Common myeloid progenitor, CD34-positive (primary cell): ENCODE results near the gene NFYA.
A peak's percentile ranks its signal among the peaks of the same experiment; 100 is the strongest.

ENCODE experiments used
- CTCF ChIA-PET: fragments of 350-600 bp; sonication (Branson Sonifier 250); formaldehyde crosslinking; loops from one replicate; lab custom pipeline; 2021; ENCODE audit warnings: antibody characterized with exemption; lab: Charles Lee
- POLR2A ChIA-PET: fragments of 350-600 bp; sonication (Branson Sonifier 250); formaldehyde crosslinking; loops from one replicate; lab custom pipeline; 2021; ENCODE audit warnings: antibody characterized with exemption; lab: Charles Lee
- DNase-seq, 3 donors: peaks; one replicate each; pipeline versions ENCODE4 v3.0.0 to v3.0.0-alpha.2; 2013
- H3K27ac ChIP-seq, 2 experiments: 1 replicate in 1 of 2; 2 replicates in 1 of 2; pipeline ENCODE4 v1.7.0; 2013; ENCODE audit warnings: inconsistent platforms in 2 of 2, low read length in 2 of 2, mild to moderate bottlenecking in 2 of 2, low read depth in 1 of 2, moderate library complexity in 1 of 2; ENCODE audit not compliant: severe bottlenecking in 2 of 2, insufficient read depth in 1 of 2, poor library complexity in 1 of 2
- H3K27me3 ChIP-seq, 5 experiments: replicated peaks in 2 of 5; 1 replicate in 3 of 5; 2 replicates in 2 of 5; pipeline versions ENCODE4 v1.6.1 to v1.7.0; 2013; ENCODE audit warnings: low read length in 4 of 5, mild to moderate bottlenecking in 2 of 5, moderate library complexity in 2 of 5, inconsistent platforms in 1 of 5; ENCODE audit not compliant: insufficient read depth in 5 of 5, control insufficient read depth in 4 of 5
- H3K36me3 ChIP-seq, 4 experiments: 1 replicate in 2 of 4; 2 replicates in 2 of 4; pipeline versions ENCODE4 v1.6.1 to v1.7.0; 2013; ENCODE audit warnings: low read length in 3 of 4, control low read depth in 1 of 4, mild to moderate bottlenecking in 1 of 4; ENCODE audit not compliant: control insufficient read depth in 4 of 4, insufficient read depth in 4 of 4
- H3K4me1 ChIP-seq, 4 experiments: 1 replicate in 3 of 4; 2 replicates in 1 of 4; pipeline versions ENCODE4 v1.6.1 to v1.7.1; 2013; ENCODE audit warnings: low read length in 3 of 4, mild to moderate bottlenecking in 3 of 4, control low read depth in 1 of 4, inconsistent platforms in 1 of 4, moderate library complexity in 1 of 4; ENCODE audit not compliant: control insufficient read depth in 4 of 4, insufficient read depth in 4 of 4; ENCODE audit errors: control extremely low read depth in 1 of 4
- H3K4me3 ChIP-seq, 7 experiments: 1 replicate in 4 of 7; 2 replicates in 3 of 7; pipeline versions ENCODE4 v1.5.1 to v1.7.0; 2013; ENCODE audit warnings: mild to moderate bottlenecking in 7 of 7, low read length in 6 of 7, moderate library complexity in 6 of 7, inconsistent platforms in 2 of 7, low read depth in 2 of 7, control low read depth in 1 of 7; ENCODE audit not compliant: insufficient read depth in 4 of 7, control insufficient read depth in 1 of 7; ENCODE audit errors: extremely low read depth in 1 of 7
- H3K9me3 ChIP-seq, 5 experiments: 1 replicate in 4 of 5; 2 replicates in 1 of 5; pipeline versions ENCODE4 v1.6.1 to v1.7.1; 2013; ENCODE audit warnings: low read length in 4 of 5, mild to moderate bottlenecking in 2 of 5, inconsistent platforms in 1 of 5, low read depth in 1 of 5, moderate library complexity in 1 of 5; ENCODE audit not compliant: control insufficient read depth in 4 of 5, insufficient read depth in 2 of 5; ENCODE audit errors: control extremely low read depth in 1 of 5
- WGBS: methylation state at CpG from one replicate; pipeline ENCODE4 v1.1.5; 2013; ENCODE audit not compliant: insufficient coverage; 5-methylcytosine and 5-hydroxymethylcytosine counted together

NFYA gene

DNA sequence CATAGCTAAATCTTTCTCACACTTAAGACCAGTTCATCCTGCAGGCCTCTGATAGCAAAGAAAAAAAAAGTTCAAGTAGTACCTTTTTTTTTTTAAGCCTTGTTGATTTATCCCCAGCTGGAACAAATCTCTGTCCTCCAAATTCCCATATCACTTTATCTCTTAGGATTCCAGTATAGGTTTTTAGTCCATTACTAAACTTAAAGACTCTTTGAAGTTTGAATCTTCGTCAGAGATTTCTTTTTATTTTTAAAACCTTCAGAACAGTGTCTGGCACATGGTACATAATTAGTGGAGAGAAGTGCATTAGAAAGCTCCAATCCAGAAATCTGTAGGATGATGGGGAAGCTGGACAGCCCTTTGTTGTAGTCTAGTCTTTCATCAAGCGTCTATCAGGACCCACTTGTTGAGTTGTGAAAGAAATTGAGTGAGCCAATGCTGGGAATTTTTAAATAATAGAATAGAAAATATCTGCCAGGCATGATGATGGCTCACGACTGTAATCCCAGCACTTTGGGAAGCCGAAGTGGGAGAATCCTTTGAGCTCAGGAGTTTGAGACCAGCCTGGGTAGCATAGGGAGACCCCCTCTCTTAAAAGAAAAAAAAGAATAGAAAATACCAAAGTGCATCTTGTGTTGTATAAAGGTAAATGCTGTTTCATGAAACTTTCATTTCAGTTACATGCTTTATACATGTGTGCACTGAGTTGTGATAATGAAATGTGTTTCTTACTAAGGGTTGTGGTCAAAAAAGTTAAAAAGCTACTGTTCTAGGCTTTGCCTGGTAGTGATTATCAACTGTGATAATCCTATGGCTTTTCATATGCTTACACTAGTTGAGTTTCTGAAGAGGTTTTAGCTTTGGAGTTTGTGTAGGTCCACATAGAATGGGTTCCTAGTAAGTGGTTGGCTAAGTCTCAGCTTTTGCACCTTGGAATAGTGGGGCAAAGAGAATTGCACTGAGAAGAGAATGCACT lies 3.2 kb downstream of the NFYA start:
- H3K9me3 ChIP-seq, result no peaks in the 10 kb centered on the region
- no peak overlapping the region for H3K27ac ChIP-seq
- DNase-seq, result peak in 2 of 3 donors; percentile 7 to 14
- H3K27me3 ChIP-seq, result no peaks in the 10 kb centered on the region
- ChIA-PET POLR2A (no interaction called here), CTCF (interaction anchor here (0.5 to 4.8 kb wide), 5 partner anchors 9 to 120 kb away, joined by 3 to 28 read pairs (median 3); no protein-coding TSS in a partner anchor)
- peaks cover 10 to 23% (median 16%) of the 10 kb centered on the region in 4 experiments for H3K36me3 ChIP-seq
- peaks cover 16 to 33% (median 30%) of the 10 kb centered on the region in 4 experiments for H3K4me1 ChIP-seq
- no peak overlapping the region for H3K4me3 ChIP-seq
- 93% methylated on average over 3 of the region's 4 CpGs for WGBS

GRCh38 chr6:41077536-41077935 lies 4.8 kb downstream of the NFYA start:
- H3K36me3 ChIP-seq, result peaks cover 16 to 32% (median 19%) of the 10 kb centered on the region in 4 experiments
- H3K27me3 ChIP-seq, result no peaks in the 10 kb centered on the region
- 100% methylated on average over 1 of the region's 2 CpGs for WGBS
- H3K9me3 ChIP-seq, result no peaks in the 10 kb centered on the region
- no peak overlapping the region for H3K4me3 ChIP-seq
- ChIA-PET CTCF (interaction anchor here (1.0 to 4.8 kb wide), 2 partner anchors 14 to 82 kb away, joined by 3 to 28 read pairs; no protein-coding TSS in a partner anchor), POLR2A (no interaction called here)
- no peak overlapping the region for H3K27ac ChIP-seq
- H3K4me1 ChIP-seq, result peaks cover 13 to 28% (median 22%) of the 10 kb centered on the region in 4 experiments
- DNase-seq, result no peak

DNA sequence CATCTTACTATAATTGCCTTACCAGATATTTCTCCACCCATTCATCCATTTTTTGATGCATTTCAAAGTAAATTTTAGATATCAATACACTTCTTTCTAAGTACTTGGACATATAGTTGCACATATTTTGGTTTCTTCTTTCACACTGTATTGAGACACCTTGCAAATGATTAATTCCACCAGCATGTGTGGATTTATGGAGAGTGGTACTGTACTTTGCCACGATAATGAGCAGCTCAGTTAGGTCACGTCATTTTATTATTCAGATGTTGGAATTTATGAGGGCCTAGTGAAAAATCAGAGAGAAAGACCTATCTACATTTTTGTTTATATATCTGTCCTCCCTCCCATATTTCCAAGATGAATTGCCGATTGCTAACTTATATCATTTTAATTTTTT lies 5.3 kb downstream of the NFYA start:
- ChIA-PET CTCF (interaction anchor here (1.0 to 4.8 kb wide), 2 partner anchors 13 to 81 kb away, joined by 3 to 28 read pairs; no protein-coding TSS in a partner anchor), POLR2A (no interaction called here)
- Histone ChIP-seq H3K4me1 (peaks cover 13 to 28% (median 22%) of the 10 kb centered on the region in 4 experiments), H3K4me3 (no peak overlapping the region), H3K27ac (no peak overlapping the region), H3K9me3 (no peaks in the 10 kb centered on the region), H3K27me3 (no peaks in the 10 kb centered on the region), H3K36me3 (peaks cover 16 to 32% (median 21%) of the 10 kb centered on the region in 4 experiments)
- no peak for DNase-seq
- no CpG with 5 or more reads among the region's 3 CpGs for WGBS

- Histone ChIP-seq H3K27ac (no peak overlapping the region), H3K36me3 (peaks cover 16 to 40% (median 27%) of the 10 kb centered on the region in 4 experiments), H3K4me3 (no peak overlapping the region), H3K4me1 (peaks cover 12 to 27% (median 19%) of the 10 kb centered on the region in 4 experiments), H3K27me3 (no peaks in the 10 kb centered on the region), H3K9me3 (no peaks in the 10 kb centered on the region)
- DNase-seq, result no peak
- ChIA-PET POLR2A (no interaction called here), CTCF (interaction anchor here (1.3 to 4.8 kb wide), 2 partner anchors 11 to 12 kb away, joined by 3 to 28 read pairs; no protein-coding TSS in a partner anchor)
- WGBS, result 100% methylated on average over 1 of the region's 1 CpG
These were observed 6.3 kb downstream of the NFYA start for GRCh38 chr6:41079080-41079479.

GRCh38 chr6:41080621-41081020 lies 7.8 kb downstream of the NFYA start:
- H3K9me3 ChIP-seq, result no peaks in the 10 kb centered on the region
- no peaks in the 10 kb centered on the region for H3K27me3 ChIP-seq
- H3K4me1 ChIP-seq, result peaks cover 5 to 11% (median 6%) of the 10 kb centered on the region in 4 experiments
- no peak for DNase-seq
- H3K4me3 ChIP-seq, result no peak overlapping the region
- peaks cover 16 to 49% (median 35%) of the 10 kb centered on the region in 4 experiments for H3K36me3 ChIP-seq
- CTCF ChIA-PET, result interaction anchor here (0.7 to 1.2 kb wide), 2 partner anchors 12 to 548 kb away, joined by 3 to 4 read pairs; no protein-coding TSS in a partner anchor
- WGBS, result 87% methylated on average over 2 of the region's 2 CpGs
- H3K27ac ChIP-seq, result no peak overlapping the region
- POLR2A ChIA-PET, result no interaction called here

- Histone ChIP-seq H3K27me3 (no peaks in the 10 kb centered on the region), H3K27ac (no peak overlapping the region), H3K4me1 (peaks cover 0 to 3% (median 2%) of the 10 kb centered on the region in 4 experiments), H3K36me3 (peaks cover 16 to 59% (median 45%) of the 10 kb centered on the region in 4 experiments), H3K4me3 (no peak overlapping the region), H3K9me3 (no peaks in the 10 kb centered on the region)
- POLR2A ChIA-PET, result no interaction called here
- no peak for DNase-seq
- CTCF ChIA-PET, result interaction anchor here (1.1 to 3.1 kb wide), 3 partner anchors 10 to 236 kb away, joined by 3 to 15 read pairs (median 6); no protein-coding TSS in a partner anchor
These were observed 10.3 kb downstream of the NFYA start for GRCh38 chr6:41083072-41083471.
